ENCODE data around the gene HS3ST1. TPM values are rescaled to one million over a fixed set of nuclear protein-coding genes. Genes with fewer than 3 reads are reported as not detected.

HS3ST1 gene
- total RNA-seq = 10 to 100 TPM in 1 of 4 donors, 1 to 10 TPM in 3; 3.1 to 12.5 (median 5.4) TPM

- Histone ChIP-seq H3K27ac (replicated peaks in 1 of 4) (peak within 1 kb of the TSS; percentile 30 to 64 (median 46)), H3K27me3 (peaks cover 0 to 28% (median 2%) of the 10 kb centered on the region in 4 donors), H3K9me3 (no peaks in the 10 kb centered on the region), H3K4me1 (peaks cover 3 to 32% (median 29%) of the 10 kb centered on the region in 4 donors), H3K36me3 (no peaks in the 10 kb centered on the region), H3K4me3 (peak within 1 kb of the TSS; percentile 58 to 64 (median 61))
- 2% methylated on average over 39 of the region's 43 CpGs for WGBS
- no peak for DNase-seq (ENCODE audit: extremely low spot score)
- no peak for TF ChIP-seq EP300 (IDR thresholded peaks at IDR 0.05)
- TF ChIP-seq POLR2A (IDR thresholded peaks at IDR 0.05; ENCODE audit: low read depth) = no peak
- TF ChIP-seq POLR2AphosphoS5 (IDR thresholded peaks at IDR 0.05) = no peak
- no peak for TF ChIP-seq CTCF (IDR thresholded peaks at IDR 0.05)
- intact Hi-C loops (cut with DNase I) = loop anchor here (10.0 kb wide), 1 partner anchor 844 kb away; no protein-coding TSS in a partner anchor
These were observed at the start of gene HS3ST1 for GRCh38 chr4:11428231-11428898. Gene HS3ST1, minus strand, starts transcription at chr4:11428894. Its CDS starts 28,889 bp downstream, at chr4:11400005.

- Histone ChIP-seq H3K27me3 (no peaks in the 10 kb centered on the region), H3K4me1 (no peaks in the 10 kb centered on the region), H3K4me3 (no peak overlapping the region), H3K9me3 (peaks cover 0 to 9% (median 0%) of the 10 kb centered on the region in 4 donors), H3K36me3 (no peaks in the 10 kb centered on the region), H3K27ac (replicated peaks in 1 of 4) (no peak overlapping the region)
- TF ChIP-seq POLR2A (IDR thresholded peaks at IDR 0.05; ENCODE audit: low read depth) = no peak
- TF ChIP-seq POLR2AphosphoS5 (IDR thresholded peaks at IDR 0.05) = no peak
- TF ChIP-seq CTCF (IDR thresholded peaks at IDR 0.05) = no peak
- TF ChIP-seq EP300 (IDR thresholded peaks at IDR 0.05) = no peak
- DNase-seq (ENCODE audit: extremely low spot score) = no peak
- intact Hi-C loops (cut with DNase I) = no loop called here
- 71% methylated on average over 2 of the region's 2 CpGs for WGBS
These were observed 47.2 kb upstream of the HS3ST1 start for GRCh38 chr4:11475871-11476270.

- intact Hi-C loops (cut with DNase I) = no loop called here
- Histone ChIP-seq H3K27ac (replicated peaks in 1 of 4) (no peak overlapping the region), H3K36me3 (no peaks in the 10 kb centered on the region), H3K4me1 (no peaks in the 10 kb centered on the region), H3K9me3 (no peaks in the 10 kb centered on the region), H3K27me3 (no peaks in the 10 kb centered on the region), H3K4me3 (no peak overlapping the region)
- TF ChIP-seq EP300 (IDR thresholded peaks at IDR 0.05) (no peak), CTCF (IDR thresholded peaks at IDR 0.05) (no peak)
- 86% methylated on average over 1 of the region's 1 CpG for WGBS
- DNase-seq (ENCODE audit: extremely low spot score) = no peak
These were observed 45.5 kb upstream of the HS3ST1 start for GRCh38 chr4:11474146-11474545.

- no peaks in the 10 kb centered on the region for H3K4me1 ChIP-seq
- DNase-seq (ENCODE audit: extremely low spot score) = no peak
- H3K27me3 ChIP-seq = no peaks in the 10 kb centered on the region
- no peak overlapping the region for H3K4me3 ChIP-seq
- no peaks in the 10 kb centered on the region for H3K9me3 ChIP-seq
- TF ChIP-seq POLR2AphosphoS5 (IDR thresholded peaks at IDR 0.05) (no peak), POLR2A (IDR thresholded peaks at IDR 0.05; ENCODE audit: low read depth) (no peak), CTCF (IDR thresholded peaks at IDR 0.05) (no peak), EP300 (IDR thresholded peaks at IDR 0.05) (no peak)
- no peaks in the 10 kb centered on the region for H3K36me3 ChIP-seq
- H3K27ac ChIP-seq (replicated peaks in 1 of 4) = no peak overlapping the region
- intact Hi-C loops (cut with DNase I) = no loop called here
- WGBS = 91% methylated on average over 3 of the region's 3 CpGs
These were observed 43.8 kb upstream of the HS3ST1 start for GRCh38 chr4:11472535-11472934.

- no peaks in the 10 kb centered on the region for H3K9me3 ChIP-seq
- no peak for DNase-seq (ENCODE audit: extremely low spot score)
- no peak for TF ChIP-seq POLR2A (IDR thresholded peaks at IDR 0.05; ENCODE audit: low read depth)
- peak in 1 of 2 donors; percentile 21 for TF ChIP-seq POLR2AphosphoS5 (IDR thresholded peaks at IDR 0.05)
- no peaks in the 10 kb centered on the region for H3K36me3 ChIP-seq
- no peaks in the 10 kb centered on the region for H3K27me3 ChIP-seq
- intact Hi-C loops (cut with DNase I) = no loop called here
- H3K4me3 ChIP-seq = peak overlapping the region in 2 of 4 donors; percentile 9 to 20
- H3K27ac ChIP-seq (replicated peaks in 1 of 4) = no peak overlapping the region
- 60% methylated on average over 4 of the region's 4 CpGs for WGBS
- no peaks in the 10 kb centered on the region for H3K4me1 ChIP-seq
These were observed 42.9 kb upstream of the HS3ST1 start for GRCh38 chr4:11471618-11472017.

All from esophagus muscularis mucosa (tissue), 4 donors.